K562 (cell line): ENCODE data around the gene PSMB10. TPM values are rescaled to one million over a fixed set of nuclear protein-coding genes. Genes with fewer than 3 reads are reported as not detected.

ENCODE experiments used
- ATAC-seq: fragments of 200-7000 bp; cut with Tn5 transposase; 3 replicates; pipeline ENCODE4 v1.9.1; 2020; ENCODE audit warnings: moderate library complexity
- BruUV-seq: library from RNA; stranded (reverse); fragments of 400-500 nt; replicated peaks from 2 replicates; lab custom pipeline; 2021; lab: Mats Ljungman, UMichigan
- CTCF ChIA-PET: fragments of 300-600 bp; formaldehyde crosslinking; extraction: SDS; loops from one replicate; lab custom pipeline; 2021; ENCODE audit warnings: low intra/inter-chr PET ratio; lab: Yijun Ruan, JAX
- POLR2A ChIA-PET: fragments of 300-600, 350-650 bp; sonication (Branson Sonifier 250); formaldehyde crosslinking; extraction: SDS; loops from one replicate; lab custom pipeline; 2021; ENCODE audit warnings: antibody characterized with exemption, inconsistent platforms; lab: Yijun Ruan, JAX
- DNase-seq, 4 experiments: peaks; one replicate each; pipeline versions ENCODE4 v3.0.0 to v3.0.0-alpha.2; 2011 to 2018; ENCODE audit warnings: low spot score in 3 of 4, mixed read lengths in 3 of 4; ENCODE audit errors: extremely low read depth in 1 of 4
- FAIRE-seq: peaks from 2 replicates; lab custom pipeline; 2011; peaks lifted over from hg19 to GRCh38; lab: Jason Lieb, UNC
- H2AFZ ChIP-seq: 2 replicates; pipeline ENCODE4 v1.6.0; 2011; ENCODE audit warnings: low read depth, low read length, control low read depth, inconsistent platforms
- H3K27ac ChIP-seq: fragments of 200-600 bp; 3 replicates; pipeline ENCODE4 v1.8.0; 2011; ENCODE audit warnings: low read depth, mild to moderate bottlenecking, control low read depth, inconsistent platforms, low read length, moderate library complexity, mixed read lengths; ENCODE audit errors: extremely low read depth
- H3K27me3 ChIP-seq, 2 experiments: fragments of 300-600 bp in 1 of 2; 2 replicates in 1 of 2; 3 replicates in 1 of 2; pipeline versions ENCODE4 v1.6.0 to v1.8.0; 2011; ENCODE audit warnings: inconsistent platforms in 2 of 2, low read length in 2 of 2, mild to moderate bottlenecking in 1 of 2, mixed read lengths in 1 of 2, moderate library complexity in 1 of 2; ENCODE audit not compliant: control insufficient read depth in 2 of 2, insufficient read depth in 2 of 2
- H3K36me3 ChIP-seq: fragments of 300-600 bp; 3 replicates; pipeline ENCODE4 v1.8.0; 2011; ENCODE audit warnings: mild to moderate bottlenecking, low read length, inconsistent platforms; ENCODE audit not compliant: control insufficient read depth, insufficient read depth
- H3K4me1 ChIP-seq, 2 experiments: fragments of 200-600 bp in 1 of 2; replicated peaks in 1 of 2; 2 replicates in 1 of 2; 3 replicates in 1 of 2; pipeline versions ENCODE4 v1.5.1 to v1.8.0; 2011; ENCODE audit warnings: inconsistent platforms in 2 of 2, low read length in 2 of 2, mild to moderate bottlenecking in 1 of 2, mixed read lengths in 1 of 2, moderate library complexity in 1 of 2; ENCODE audit not compliant: control insufficient read depth in 2 of 2, insufficient read depth in 2 of 2
- H3K4me2 ChIP-seq: 2 replicates; pipeline ENCODE4 v1.6.1; 2011; ENCODE audit warnings: low read length, control low read depth, inconsistent platforms, mixed read lengths; ENCODE audit not compliant: insufficient read depth
- H3K4me3 ChIP-seq: fragments of 200-600 bp; sonication (generic), shearing (Covaris generic); 2 replicates; pipeline ENCODE4 v1.5.1; 2016; ENCODE audit warnings: control low read depth, inconsistent platforms
- H3K79me2 ChIP-seq: fragments of 200-600 bp; 3 replicates; pipeline ENCODE4 v1.8.0; 2011; ENCODE audit warnings: low read length, inconsistent platforms; ENCODE audit not compliant: control insufficient read depth, insufficient read depth
- H3K9ac ChIP-seq, 2 experiments: 2 replicates each; pipeline versions ENCODE4 v1.6.0 to v1.6.1; 2011; ENCODE audit warnings: low read depth in 2 of 2, low read length in 2 of 2, control low read depth in 1 of 2, inconsistent platforms in 1 of 2, mild to moderate bottlenecking in 1 of 2, mixed read lengths in 1 of 2; ENCODE audit not compliant: insufficient read depth in 1 of 2
- H3K9me1 ChIP-seq: one replicate; pipeline ENCODE4 v1.6.0; 2011; ENCODE audit warnings: inconsistent platforms, mild to moderate bottlenecking, low read length, moderate library complexity; ENCODE audit not compliant: control insufficient read depth, insufficient read depth
- H3K9me3 ChIP-seq: replicated peaks from 2 replicates; pipeline ENCODE4 v1.5.1; 2011; ENCODE audit warnings: low read depth, low read length, inconsistent platforms; ENCODE audit not compliant: control insufficient read depth, insufficient read depth
- H4K20me1 ChIP-seq: replicated peaks from 2 replicates; pipeline ENCODE4 v1.6.1; 2011; ENCODE audit warnings: low read length, inconsistent platforms, mixed read lengths; ENCODE audit not compliant: control insufficient read depth, insufficient read depth
- GTF2E2 ChIP-seq: fragments of 200-800 bp; sonication (Bioruptor generic); IDR thresholded peaks from 2 replicates; pipeline ENCODE4 v1.6.1; 2016; ENCODE audit warnings: missing genetic modification characterization, missing compliant biosample characterization
- HEY1 ChIP-seq: fragments of 250-450 bp; sonication (Bioruptor Pico); IDR thresholded peaks from 2 replicates; pipeline ENCODE4 v1.5.0; 2020; ENCODE audit warnings: mild to moderate bottlenecking, moderate library complexity, borderline replicate concordance
- MBD2 ChIP-seq: sonication (generic); IDR thresholded peaks from 2 replicates; pipeline ENCODE4 v1.6.1; 2016; ENCODE audit warnings: low read depth, borderline replicate concordance
- ZBTB1 ChIP-seq: sonication (generic); formaldehyde crosslinking; IDR thresholded peaks from 2 replicates; pipeline ENCODE4 v1.8.1; 2023; ENCODE audit warnings: missing genetic modification reagents, low read depth, mild to moderate bottlenecking, borderline replicate concordance
- ZNF124 ChIP-seq: sonication (generic); formaldehyde crosslinking; IDR thresholded peaks from 2 replicates; pipeline ENCODE4 v1.8.1; 2022; ENCODE audit warnings: missing genetic modification reagents
- ZNF384 ChIP-seq: IDR thresholded peaks from 2 replicates; pipeline ENCODE4 v1.6.1; 2012; ENCODE audit warnings: low read depth, low read length, improper control_type of control experiment
- ZNF668 ChIP-seq: fragments of 250-450 bp; sonication (Bioruptor Pico); IDR thresholded peaks from 2 replicates; pipeline ENCODE4 v1.8.0; 2022; ENCODE audit warnings: mild to moderate bottlenecking, inconsistent platforms
- WGBS: fragments of 100-300 bp; shearing (Covaris generic); methylation state at CpG from one replicate; pipeline ENCODE4 v1.1.6; 2016; ENCODE audit warnings: low coverage, mixed read lengths; ENCODE audit not compliant: insufficient coverage; ENCODE audit errors: missing lambda C conversion rate; 5-methylcytosine and 5-hydroxymethylcytosine counted together
- in situ Hi-C: fragments of 300-500 bp; cut with MboI; formaldehyde crosslinking; loops from 4 replicates; pipeline ENCODE4 v1.15.0; 2018; ENCODE audit warnings: inconsistent platforms, mixed read lengths
- intact Hi-C: fragments of 100-400 bp; cut with micrococcal nuclease; formaldehyde crosslinking; loops from 2 replicates; pipeline ENCODE4 v1.14.2; 2022
- polyA plus RNA-seq, 8 experiments: library from polyadenylated mRNA; depleted of rRNA in 4 of 8; stranded (reverse) in 5 of 8; unstranded in 3 of 8; fragments of >200 nt; fragmentation: Nextera tagmentation in 2 of 8; fragmentation: Illumina TruSeq in 1 of 8; extraction: Ambion mirVana in 2 of 8; extraction: Trizol in 1 of 8; gene quantifications; 2 replicates each; pipeline versions ENCODE4 v1.2.1 to v1.2.3, GENCODE V29; 2011 to 2014; ENCODE audit warnings: inconsistent platforms in 1 of 8, missing spikeins in 1 of 8
- total RNA-seq, 7 experiments: library from RNA; depleted of rRNA in 6 of 7; stranded (reverse); fragments of >200 nt in 6 of 7; fragmentation: Illumina TruSeq in 2 of 7; extraction: Trizol in 2 of 7; gene quantifications; 2 replicates each; pipeline versions ENCODE4 v1.2.1 to v1.2.3, GENCODE V29; 2011 to 2021; ENCODE audit warnings: low replicate concordance in 1 of 7
- TF ChIP-seq, protein P1 (sequence below): fragments of 250-450 bp; sonication (Bioruptor Pico); IDR thresholded peaks from 2 replicates; pipeline ENCODE4 v1.4.0; 2020; ENCODE audit warnings: mild to moderate bottlenecking, moderate library complexity
- TF ChIP-seq, protein P2 (sequence below), 2 experiments: fragments of 200-800 bp in 1 of 2; sonication (Bioruptor generic) in 1 of 2; sonication (generic) in 1 of 2; formaldehyde crosslinking in 1 of 2; IDR thresholded peaks in 1 of 2; conservative IDR thresholded peaks in 1 of 2; 2 replicates each; pipeline versions ENCODE4 v1.5.0 to v1.6.1; 2016 to 2020; ENCODE audit warnings: missing compliant biosample characterization in 1 of 2, missing genetic modification characterization in 1 of 2, missing genetic modification reagents in 1 of 2
- TF ChIP-seq, protein P3 (sequence below): fragments of 250-450 bp; sonication (Bioruptor Pico); IDR thresholded peaks from 2 replicates; pipeline ENCODE4 v1.8.0; 2021; ENCODE audit warnings: moderate library complexity, mild to moderate bottlenecking, inconsistent platforms
- TF ChIP-seq, protein P4 (sequence below): fragments of 200-800 bp; sonication (Bioruptor generic); IDR thresholded peaks from 2 replicates; pipeline ENCODE4 v1.6.1; 2017; ENCODE audit warnings: missing genetic modification characterization, missing compliant biosample characterization

The PSMB10 gene
- total and polyA plus RNA-seq, 9 of the 15 experiments (the other 6 are each of a cell fraction or from before 2014, with no cell fraction given) = 11.7 to 105 (median 51.0) TPM

DNA sequence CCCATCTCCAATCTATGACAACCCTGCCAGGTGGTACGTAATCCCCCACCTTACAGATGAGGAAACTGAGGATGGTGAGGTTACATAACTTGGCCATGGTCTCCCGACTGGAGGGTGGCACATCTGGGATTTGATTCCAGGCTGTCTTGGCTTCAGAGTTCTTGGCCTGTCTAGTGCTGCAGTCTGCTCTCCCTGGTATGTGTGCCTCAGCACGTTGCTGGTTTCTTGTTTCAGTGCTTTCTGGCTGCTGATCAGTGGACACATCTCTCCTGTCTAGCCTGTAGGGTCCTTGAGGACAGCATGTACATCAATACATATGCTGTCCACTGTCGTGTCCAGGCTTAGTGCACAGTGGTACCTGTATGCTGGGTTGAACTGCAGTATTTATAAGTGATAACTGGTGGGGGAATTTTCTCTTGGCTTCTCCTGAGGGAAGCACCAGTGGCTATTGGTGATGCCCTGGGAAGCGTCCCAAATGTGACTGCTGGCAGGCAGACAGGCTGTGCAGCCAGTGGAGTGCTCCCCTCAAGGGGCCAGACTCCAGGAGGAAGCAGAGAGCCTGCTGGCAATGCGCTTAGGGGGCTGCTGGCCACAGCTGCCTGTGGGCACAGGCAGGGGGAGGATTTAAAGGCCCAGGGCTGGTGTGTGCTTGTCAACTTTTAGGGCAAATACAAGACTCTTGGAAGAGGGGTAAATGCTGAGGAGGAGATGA lies 19.4 kb downstream of the PSMB10 start:
- H3K79me2 ChIP-seq = no peaks in the 10 kb centered on the region
- CTCF ChIA-PET = interaction anchor here (0.7 kb wide), 1 partner anchor 34 kb away, joined by 4 read pairs; no protein-coding TSS in a partner anchor
- H3K9ac ChIP-seq = peak overlapping the region; percentile 18 to 23; a peak in 1 of 4 replicates
- H3K9me1 ChIP-seq = peaks cover 6% of the 10 kb centered on the region
- BruUV-seq = no TSS peak
- ATAC-seq (no peak; the same call in 2 of the 3 replicates), DNase-seq (no peak), FAIRE-seq (no peak)
- H3K4me1 ChIP-seq = peaks cover 15 to 25% of the 10 kb centered on the region in 2 experiments
- intact Hi-C loops = no loop called here
- H3K36me3 ChIP-seq = no peaks in the 10 kb centered on the region
- no peaks in the 10 kb centered on the region for H3K9me3 ChIP-seq
- H3K4me2 ChIP-seq = peak overlapping the region; percentile 3; the same call in 1 of the 2 replicates
- in situ Hi-C loops = no loop called here
- POLR2A ChIA-PET = interaction anchor here (0.8 to 1.3 kb wide), 3 partner anchors 13 to 27 kb away, joined by 3 to 8 read pairs (median 4); no protein-coding TSS in a partner anchor
- no peaks in the 10 kb centered on the region for H3K27me3 ChIP-seq
- no peak overlapping the region; the same call in 1 of the 2 replicates for H2AFZ ChIP-seq
- 57% methylated on average over 6 of the region's 6 CpGs for WGBS
- H3K27ac ChIP-seq = peak overlapping the region; percentile 56; the same call in 2 of the 3 replicates
- peaks cover 18% of the 10 kb centered on the region for H4K20me1 ChIP-seq
- TF ChIP-seq, protein P1, sequence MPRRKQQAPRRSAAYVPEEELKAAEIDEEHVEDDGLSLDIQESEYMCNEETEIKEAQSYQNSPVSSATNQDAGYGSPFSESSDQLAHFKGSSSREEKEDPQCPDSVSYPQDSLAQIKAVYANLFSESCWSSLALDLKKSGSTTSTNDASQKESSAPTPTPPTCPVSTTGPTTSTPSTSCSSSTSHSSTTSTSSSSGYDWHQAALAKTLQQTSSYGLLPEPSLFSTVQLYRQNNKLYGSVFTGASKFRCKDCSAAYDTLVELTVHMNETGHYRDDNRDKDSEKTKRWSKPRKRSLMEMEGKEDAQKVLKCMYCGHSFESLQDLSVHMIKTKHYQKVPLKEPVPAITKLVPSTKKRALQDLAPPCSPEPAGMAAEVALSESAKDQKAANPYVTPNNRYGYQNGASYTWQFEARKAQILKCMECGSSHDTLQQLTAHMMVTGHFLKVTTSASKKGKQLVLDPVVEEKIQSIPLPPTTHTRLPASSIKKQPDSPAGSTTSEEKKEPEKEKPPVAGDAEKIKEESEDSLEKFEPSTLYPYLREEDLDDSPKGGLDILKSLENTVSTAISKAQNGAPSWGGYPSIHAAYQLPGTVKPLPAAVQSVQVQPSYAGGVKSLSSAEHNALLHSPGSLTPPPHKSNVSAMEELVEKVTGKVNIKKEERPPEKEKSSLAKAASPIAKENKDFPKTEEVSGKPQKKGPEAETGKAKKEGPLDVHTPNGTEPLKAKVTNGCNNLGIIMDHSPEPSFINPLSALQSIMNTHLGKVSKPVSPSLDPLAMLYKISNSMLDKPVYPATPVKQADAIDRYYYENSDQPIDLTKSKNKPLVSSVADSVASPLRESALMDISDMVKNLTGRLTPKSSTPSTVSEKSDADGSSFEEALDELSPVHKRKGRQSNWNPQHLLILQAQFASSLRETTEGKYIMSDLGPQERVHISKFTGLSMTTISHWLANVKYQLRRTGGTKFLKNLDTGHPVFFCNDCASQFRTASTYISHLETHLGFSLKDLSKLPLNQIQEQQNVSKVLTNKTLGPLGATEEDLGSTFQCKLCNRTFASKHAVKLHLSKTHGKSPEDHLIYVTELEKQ (CRISPR knock-in tag) = no peak
- TF ChIP-seq, protein P2, sequence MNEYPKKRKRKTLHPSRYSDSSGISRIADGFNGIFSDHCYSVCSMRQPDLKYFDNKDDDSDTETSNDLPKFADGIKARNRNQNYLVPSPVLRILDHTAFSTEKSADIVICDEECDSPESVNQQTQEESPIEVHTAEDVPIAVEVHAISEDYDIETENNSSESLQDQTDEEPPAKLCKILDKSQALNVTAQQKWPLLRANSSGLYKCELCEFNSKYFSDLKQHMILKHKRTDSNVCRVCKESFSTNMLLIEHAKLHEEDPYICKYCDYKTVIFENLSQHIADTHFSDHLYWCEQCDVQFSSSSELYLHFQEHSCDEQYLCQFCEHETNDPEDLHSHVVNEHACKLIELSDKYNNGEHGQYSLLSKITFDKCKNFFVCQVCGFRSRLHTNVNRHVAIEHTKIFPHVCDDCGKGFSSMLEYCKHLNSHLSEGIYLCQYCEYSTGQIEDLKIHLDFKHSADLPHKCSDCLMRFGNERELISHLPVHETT (CRISPR knock-in tag; conservative IDR thresholded peaks at IDR 0.05 in 1 of 2, IDR thresholded peaks at IDR 0.05 in 1 of 2) = 0 out of 4 replicates have a peak, but pooled peaks of 1 of the 2 experiments have one; percentile 40
- TF ChIP-seq, protein P3, sequence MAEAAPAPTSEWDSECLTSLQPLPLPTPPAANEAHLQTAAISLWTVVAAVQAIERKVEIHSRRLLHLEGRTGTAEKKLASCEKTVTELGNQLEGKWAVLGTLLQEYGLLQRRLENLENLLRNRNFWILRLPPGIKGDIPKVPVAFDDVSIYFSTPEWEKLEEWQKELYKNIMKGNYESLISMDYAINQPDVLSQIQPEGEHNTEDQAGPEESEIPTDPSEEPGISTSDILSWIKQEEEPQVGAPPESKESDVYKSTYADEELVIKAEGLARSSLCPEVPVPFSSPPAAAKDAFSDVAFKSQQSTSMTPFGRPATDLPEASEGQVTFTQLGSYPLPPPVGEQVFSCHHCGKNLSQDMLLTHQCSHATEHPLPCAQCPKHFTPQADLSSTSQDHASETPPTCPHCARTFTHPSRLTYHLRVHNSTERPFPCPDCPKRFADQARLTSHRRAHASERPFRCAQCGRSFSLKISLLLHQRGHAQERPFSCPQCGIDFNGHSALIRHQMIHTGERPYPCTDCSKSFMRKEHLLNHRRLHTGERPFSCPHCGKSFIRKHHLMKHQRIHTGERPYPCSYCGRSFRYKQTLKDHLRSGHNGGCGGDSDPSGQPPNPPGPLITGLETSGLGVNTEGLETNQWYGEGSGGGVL = no peak
- TF ChIP-seq HEY1 (CRISPR knock-in tag) (no peak), ZNF384 (no peak), ZNF124 (CRISPR knock-in tag) (no peak), GTF2E2 (tag) (no peak), MBD2 (no peak), ZNF668 (CRISPR knock-in tag) (no peak), ZBTB1 (CRISPR knock-in tag) (0 out of 2 replicates have a peak, but pooled peaks have one; percentile 19)
- TF ChIP-seq, protein P4, sequence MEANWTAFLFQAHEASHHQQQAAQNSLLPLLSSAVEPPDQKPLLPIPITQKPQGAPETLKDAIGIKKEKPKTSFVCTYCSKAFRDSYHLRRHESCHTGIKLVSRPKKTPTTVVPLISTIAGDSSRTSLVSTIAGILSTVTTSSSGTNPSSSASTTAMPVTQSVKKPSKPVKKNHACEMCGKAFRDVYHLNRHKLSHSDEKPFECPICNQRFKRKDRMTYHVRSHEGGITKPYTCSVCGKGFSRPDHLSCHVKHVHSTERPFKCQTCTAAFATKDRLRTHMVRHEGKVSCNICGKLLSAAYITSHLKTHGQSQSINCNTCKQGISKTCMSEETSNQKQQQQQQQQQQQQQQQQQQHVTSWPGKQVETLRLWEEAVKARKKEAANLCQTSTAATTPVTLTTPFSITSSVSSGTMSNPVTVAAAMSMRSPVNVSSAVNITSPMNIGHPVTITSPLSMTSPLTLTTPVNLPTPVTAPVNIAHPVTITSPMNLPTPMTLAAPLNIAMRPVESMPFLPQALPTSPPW (CRISPR knock-in tag) = 0 out of 2 replicates have a peak, but pooled peaks have one; percentile 17
- TF ChIP-seq, all 486 proteins: peak for 3
- no peak overlapping the region for H3K4me3 ChIP-seq
